HL-60 (cell line): ENCODE measurements around the gene NMNAT1.

ENCODE experiments used
- CTCF ChIP-seq: IDR thresholded peaks from one replicate; pipeline ENCODE4 v1.5.1; 2011; ENCODE audit warnings: low read length, control low read depth, inconsistent platforms; ENCODE audit not compliant: insufficient read depth
- POLR2AphosphoS5 ChIP-seq: IDR thresholded peaks from 2 replicates; pipeline ENCODE4 v1.6.1; 2012; ENCODE audit warnings: low read depth
- TF ChIP-seq, protein P1 (sequence below): IDR thresholded peaks from 2 replicates; pipeline ENCODE4 v1.6.1; 2012; ENCODE audit warnings: low read depth; ENCODE audit not compliant: insufficient replicate concordance

- TF ChIP-seq CTCF: no peak
- no peak for TF ChIP-seq POLR2AphosphoS5
- TF ChIP-seq, protein P1, sequence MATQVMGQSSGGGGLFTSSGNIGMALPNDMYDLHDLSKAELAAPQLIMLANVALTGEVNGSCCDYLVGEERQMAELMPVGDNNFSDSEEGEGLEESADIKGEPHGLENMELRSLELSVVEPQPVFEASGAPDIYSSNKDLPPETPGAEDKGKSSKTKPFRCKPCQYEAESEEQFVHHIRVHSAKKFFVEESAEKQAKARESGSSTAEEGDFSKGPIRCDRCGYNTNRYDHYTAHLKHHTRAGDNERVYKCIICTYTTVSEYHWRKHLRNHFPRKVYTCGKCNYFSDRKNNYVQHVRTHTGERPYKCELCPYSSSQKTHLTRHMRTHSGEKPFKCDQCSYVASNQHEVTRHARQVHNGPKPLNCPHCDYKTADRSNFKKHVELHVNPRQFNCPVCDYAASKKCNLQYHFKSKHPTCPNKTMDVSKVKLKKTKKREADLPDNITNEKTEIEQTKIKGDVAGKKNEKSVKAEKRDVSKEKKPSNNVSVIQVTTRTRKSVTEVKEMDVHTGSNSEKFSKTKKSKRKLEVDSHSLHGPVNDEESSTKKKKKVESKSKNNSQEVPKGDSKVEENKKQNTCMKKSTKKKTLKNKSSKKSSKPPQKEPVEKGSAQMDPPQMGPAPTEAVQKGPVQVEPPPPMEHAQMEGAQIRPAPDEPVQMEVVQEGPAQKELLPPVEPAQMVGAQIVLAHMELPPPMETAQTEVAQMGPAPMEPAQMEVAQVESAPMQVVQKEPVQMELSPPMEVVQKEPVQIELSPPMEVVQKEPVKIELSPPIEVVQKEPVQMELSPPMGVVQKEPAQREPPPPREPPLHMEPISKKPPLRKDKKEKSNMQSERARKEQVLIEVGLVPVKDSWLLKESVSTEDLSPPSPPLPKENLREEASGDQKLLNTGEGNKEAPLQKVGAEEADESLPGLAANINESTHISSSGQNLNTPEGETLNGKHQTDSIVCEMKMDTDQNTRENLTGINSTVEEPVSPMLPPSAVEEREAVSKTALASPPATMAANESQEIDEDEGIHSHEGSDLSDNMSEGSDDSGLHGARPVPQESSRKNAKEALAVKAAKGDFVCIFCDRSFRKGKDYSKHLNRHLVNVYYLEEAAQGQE: no peak
These were observed 50.3 kb downstream of the NMNAT1 start for GRCh38 chr1:9993561-9994075.
